HG03460 (cell line): ENCODE results near the gene ADAP1.

ENCODE experiments used
- ATAC-seq: cut with Tn5 transposase; IDR thresholded peaks from one replicate; pipeline ENCODE4 v1.9.1; 2021; ENCODE audit not compliant: unreplicated experiment

ADAP1 gene

GRCh38 chr7:923108-924041, 31.1 kb downstream of the ADAP1 start:
- peak; percentile 77 for ATAC-seq

- peak; percentile 2 for ATAC-seq
Measured at GRCh38 chr7:922334-923107, 32.0 kb downstream of the ADAP1 start.

DNA sequence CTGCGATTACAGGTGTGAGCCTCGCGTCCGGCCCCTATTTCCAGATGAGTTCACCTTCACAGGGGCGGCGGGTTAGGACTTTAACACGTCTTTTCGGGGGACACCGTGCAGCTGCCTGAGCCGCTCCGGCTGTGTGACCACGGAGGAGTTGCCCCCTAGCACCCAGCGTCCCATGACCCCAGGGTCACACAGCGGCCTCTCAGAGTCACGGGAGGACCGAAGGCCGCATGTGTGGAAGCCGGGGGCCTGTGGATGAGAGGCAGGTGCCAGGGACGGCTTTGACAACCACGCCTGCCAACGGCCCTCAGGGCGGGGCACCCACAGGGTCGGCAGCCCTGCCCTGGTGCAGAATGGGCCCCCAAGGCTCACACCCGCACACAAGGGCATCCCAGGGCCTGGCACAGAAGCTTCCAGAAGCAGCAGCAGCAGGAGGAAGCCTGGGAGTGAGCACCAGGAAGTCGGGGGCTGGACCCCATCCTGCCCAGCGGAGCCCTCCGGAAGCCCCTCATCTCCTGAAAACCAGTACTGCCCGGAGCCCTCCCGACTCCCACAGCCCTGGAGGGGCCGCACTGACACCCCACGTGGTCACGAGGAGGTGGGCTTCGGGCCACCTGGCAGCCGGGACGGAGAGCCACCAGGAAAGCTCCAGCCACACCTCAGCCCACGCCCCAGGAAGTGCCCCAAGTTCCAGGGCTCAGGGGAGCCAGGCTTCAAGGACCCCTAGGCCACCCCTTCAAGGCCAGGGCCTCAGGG, 32.7 kb downstream of the ADAP1 start:
- ATAC-seq = no peak

DNA sequence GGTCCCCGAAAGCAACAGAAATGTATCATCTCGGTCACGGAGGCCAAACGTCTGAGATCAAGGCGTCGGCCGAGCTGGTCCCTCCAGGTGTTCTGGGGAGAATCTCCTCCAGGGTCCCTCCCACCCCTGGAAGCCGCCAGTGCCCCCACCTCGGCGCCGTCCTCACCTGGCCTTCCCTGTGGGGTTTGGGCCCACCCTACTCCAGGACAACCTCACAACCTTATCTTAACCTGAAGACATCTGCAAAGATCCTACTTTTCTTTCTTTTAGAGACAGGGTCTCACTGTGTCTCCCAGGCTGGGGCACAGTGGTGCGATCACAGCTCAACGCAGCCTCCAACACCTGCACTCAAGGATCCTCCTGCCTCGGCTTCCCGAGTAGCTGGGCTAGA, 33.4 kb downstream of the ADAP1 start:
- no peak for ATAC-seq

- no peak for ATAC-seq
Measured at GRCh38 chr7:920351-921070, 34.0 kb downstream of the ADAP1 start.

GRCh38 chr7:919924-920341, 34.5 kb downstream of the ADAP1 start:
- no peak for ATAC-seq

DNA sequence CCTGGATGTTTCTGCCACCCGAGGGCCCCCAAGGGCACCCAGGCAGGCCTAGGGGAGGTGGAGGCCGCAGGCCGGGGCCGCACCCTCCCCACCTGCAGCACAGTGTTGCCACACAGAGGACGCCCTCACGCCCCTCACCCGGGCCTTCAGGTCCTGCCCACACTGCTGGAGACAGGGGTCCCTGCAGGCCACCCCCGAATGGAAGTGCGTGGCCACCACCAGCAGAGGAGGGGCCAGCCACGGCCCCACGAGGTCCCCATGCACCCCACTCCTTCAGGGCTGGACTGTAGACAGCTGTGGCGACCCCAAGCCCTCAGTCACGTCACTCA, 35.4 kb downstream of the ADAP1 start:
- no peak for ATAC-seq

DNA sequence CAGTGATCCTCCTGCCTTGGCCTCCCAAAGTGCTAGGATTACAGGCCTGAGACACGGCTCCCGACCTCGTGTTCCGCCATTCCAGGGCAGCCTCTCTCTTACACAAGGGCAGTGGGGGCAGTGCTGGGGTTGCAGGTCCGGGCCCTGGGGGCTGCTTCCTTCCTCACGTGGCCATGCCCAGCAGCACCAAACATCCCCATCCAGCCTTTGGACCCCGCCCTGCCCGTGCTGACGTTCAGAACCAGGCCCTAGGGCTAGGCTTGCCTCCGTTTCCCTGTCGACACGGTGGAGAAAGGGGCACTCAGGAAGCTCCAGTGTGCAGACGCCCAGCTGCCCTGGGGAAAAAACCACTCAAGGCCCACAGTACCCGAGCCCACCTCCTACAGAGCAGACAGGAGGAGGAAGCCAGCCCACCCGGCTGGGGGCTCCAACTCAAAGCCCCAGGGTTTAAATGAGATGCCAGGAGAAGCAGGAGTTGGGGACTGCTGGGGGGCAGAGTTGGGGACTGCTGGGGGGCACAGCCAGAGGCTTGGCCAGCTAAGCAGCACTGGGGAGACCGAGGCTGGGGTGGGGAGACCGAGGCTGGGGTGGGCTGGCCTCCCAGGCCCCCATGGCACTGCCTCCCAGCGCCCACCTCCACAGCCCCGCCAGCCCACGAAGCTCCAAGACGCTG, 35.9 kb downstream of the ADAP1 start:
- no peak for ATAC-seq

- no peak for ATAC-seq
Measured at GRCh38 chr7:918118-918425, 36.4 kb downstream of the ADAP1 start.

DNA sequence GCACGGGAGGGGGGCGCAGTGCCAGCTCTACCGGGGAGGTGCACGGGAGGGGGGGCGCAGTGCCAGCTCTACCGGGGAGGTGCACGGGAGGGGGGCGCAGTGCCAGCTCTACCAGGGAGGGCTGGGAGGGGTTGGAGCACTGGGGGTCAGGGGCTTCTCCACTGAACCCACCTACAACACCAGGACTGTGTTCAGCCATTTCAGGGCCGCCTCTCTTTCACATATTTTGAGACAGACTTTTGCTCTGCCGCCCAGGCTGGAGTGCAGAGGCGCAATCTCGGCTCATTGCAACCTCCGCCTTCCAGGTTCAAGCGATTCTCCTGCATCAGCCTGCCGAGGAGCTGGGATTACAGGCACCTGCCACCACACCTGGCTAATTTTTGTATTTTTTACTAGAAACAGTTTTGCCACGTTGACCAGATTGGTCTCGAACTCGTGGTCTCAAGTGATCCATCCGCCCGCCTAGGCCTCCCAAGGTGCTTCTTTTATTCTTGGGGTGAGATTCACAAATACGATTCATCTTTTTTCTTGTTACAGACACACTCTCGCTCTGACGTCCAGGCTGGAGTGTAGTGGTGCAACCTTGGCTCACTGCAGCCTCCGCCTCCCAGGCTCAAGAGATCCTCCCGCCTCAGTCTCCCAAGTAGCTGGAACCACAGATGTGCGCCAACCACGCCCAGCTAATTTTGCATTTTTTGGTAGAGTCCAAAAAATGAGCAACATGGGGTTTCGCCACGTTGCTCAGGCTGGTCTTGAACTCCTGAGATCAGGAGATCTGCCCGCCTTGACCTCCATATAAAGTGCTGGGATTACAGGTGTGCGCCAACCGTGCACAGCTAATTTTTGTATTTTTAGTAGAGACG, 37.0 kb downstream of the ADAP1 start:
- no peak for ATAC-seq

DNA sequence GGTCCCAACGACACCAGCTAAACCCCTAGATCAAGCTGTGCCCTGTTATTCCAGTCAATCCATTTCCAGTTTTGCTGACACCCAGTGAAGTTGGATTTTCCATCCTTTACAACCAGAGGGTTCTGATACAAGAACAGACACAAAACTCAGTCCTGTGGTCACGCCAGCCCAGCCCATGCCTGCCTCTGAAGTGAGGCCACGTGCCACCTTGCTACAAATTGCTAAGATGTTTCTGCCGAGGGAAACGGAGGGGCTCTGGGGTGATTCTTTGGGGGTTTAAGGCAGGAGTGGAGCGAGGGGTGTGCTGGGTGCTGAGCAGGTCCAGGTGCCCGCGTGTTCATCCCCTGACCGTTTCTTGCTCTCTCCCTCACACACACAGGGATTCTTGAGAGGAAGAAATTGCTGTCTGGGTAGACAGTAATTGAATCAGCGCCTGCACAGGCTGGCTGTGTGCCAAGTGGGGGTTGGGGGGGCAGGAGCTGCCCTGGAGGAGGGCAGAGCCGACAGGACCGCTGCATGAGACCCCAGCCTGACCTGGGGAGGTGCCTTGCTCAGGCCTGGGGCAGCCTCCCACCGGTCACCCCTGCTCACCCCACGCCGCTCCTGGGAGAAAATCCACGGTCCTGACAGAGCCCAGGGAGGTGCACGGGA, 38.1 kb downstream of the ADAP1 start:
- ATAC-seq = no peak

DNA sequence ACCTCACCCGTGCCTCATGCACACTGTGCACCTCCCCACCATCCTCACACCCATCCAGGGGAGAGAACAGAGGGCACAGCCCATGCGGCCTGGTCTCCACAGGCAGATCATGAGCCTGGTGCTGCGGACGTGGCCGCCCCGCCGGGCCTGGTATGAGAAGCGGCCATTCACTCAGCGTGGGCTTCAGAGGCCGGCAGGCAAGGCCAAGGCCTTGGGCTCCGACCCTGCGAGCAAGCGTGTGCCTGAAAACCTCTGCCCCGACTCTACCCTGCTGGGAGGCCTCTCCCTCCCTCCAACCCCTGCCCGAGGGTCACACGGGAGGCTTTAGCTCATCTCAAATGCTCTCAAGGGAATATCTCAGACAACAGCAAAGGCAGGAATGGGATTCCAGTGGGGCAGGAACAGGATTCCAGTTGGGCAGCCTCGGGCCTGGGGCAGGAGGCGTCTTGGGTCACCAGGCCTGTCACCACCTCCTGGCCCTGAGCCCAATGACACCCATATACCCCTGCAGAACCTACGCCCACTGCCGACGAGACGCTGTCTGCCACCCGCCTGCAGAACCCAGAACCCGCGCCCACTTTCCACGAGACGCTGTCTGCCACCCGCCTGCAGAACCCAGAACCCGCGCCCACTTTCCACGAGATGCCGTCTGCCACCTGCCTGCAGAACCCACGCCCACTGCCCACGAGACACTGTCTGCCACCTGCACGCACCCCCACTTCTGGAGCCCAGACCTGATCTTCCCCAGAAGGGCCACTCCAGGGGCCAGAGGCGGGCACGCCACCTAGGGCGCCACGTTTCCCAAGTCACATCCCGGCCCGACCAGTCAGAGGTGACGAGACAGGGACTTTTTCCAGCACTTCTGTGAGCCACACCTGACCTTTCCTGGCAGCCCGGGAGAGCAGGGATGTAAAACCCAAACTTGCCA, 38.9 kb downstream of the ADAP1 start:
- ATAC-seq = no peak

GRCh38 chr7:914521-915194, 39.8 kb downstream of the ADAP1 start:
- ATAC-seq = no peak

DNA sequence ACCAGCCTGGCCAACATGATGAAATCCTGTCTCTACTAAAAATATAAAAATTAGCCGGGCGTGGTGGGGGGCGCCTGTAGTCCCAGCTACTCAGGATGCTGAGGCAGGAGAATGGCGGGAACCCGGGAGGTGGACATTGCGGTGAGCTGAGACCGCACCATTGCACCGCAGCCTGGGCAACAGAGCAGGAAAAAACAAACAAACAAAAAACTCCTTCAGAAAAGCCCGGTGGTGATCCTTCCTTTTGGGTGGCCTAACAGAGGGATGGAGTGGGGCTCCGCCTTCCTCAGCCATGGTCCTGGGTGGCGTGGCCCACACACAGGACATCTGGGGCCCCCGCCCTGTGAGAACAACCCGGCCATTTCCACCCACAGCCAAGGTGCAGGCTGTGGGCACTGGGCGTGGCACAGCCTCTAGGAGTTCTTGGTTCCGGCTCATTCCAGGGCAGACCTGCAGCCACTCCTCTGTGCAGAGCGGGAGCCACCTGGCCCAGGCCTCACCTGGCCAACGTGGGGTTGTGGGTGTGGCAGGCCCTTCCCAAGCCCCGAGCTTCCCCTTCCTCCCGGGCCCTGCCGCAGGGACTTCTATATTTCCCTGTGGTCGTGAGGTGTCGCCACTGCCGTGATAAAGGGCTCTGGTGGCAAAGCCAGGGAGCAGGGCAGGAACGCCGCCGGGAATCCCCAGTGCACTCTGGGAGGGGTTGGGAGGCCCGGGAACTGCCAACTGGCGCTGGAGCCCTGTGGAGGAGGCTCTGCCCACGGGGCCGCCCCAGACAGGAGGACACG, 40.6 kb downstream of the ADAP1 start:
- no peak for ATAC-seq

DNA sequence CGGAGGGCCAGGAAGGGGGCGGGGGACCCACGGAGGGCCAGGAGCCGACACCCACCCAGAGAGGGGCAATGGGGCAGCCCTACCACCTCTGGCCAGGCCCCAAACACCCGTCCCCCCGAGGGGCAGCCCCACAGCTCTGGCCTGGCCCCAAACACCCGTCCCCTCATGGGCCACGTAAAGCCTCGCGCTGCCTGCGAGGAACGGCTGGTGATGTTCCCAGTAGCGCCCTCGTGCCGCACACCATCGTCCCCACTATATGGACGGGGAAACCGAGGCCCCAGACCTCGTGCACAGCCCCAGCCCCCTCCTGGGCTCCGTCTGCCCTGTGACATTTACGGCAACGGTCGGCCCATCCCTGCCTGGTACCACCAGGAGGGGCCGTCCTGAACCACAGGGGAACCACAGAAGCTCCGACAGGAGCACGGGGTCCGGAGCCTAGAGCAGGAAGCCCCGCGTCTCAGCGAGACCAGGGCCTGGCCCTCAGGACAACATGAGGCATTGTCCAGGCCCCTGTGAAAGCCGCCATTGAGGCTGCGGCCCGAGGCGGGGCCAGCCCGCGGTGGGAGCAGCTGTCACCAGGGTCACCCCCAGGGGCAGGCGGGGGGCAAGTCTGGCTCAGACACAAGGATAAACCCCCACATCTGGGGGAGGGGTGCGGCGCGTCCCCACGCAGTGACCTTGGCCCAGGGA, 42.5 kb downstream of the ADAP1 start:
- ATAC-seq = no peak

DNA sequence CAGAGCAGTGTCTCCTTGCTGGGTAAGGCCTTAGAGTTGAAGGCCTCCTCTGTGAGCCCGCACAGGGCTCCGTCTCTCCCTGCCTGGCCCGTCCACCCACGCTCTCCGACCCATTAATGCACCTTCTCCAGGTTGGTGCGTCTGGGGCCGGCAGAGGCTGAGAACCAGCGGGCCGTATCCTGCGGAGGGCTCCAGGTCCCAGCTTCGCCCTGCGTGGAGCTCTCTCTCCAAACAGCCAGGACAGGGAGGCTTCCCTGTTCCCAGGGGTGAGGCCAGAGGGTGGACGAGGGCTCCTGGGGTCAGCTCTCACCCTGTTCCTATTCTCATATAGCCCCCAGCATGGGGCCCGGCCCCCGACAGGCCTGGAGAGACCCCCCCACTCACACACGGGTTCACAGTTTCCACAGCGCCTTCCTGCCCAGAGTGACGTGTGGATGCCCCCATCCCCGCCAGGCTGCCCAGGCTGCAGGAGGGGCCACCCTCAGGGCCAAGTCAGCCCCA, 43.5 kb downstream of the ADAP1 start:
- ATAC-seq = no peak
